Spleen (tissue), 11 donors: ENCODE data around the gene PPIA. TPM values are rescaled to one million over a fixed set of nuclear protein-coding genes. Genes with fewer than 3 reads are reported as not detected.

Experiments
- DNase-seq: peaks from one replicate; pipeline ENCODE4 v3.0.0-alpha.2; 2020
- H3K27ac ChIP-seq, 8 donors: fragments of 200-600 bp; sonication (generic) in 7 of 8; 1 replicate in 4 of 8; 2 replicates in 4 of 8; pipeline versions ENCODE4 v1.5.0 to v1.8.0; 2016 to 2021; ENCODE audit warnings: inconsistent platforms in 4 of 8, mild to moderate bottlenecking in 4 of 8, moderate library complexity in 1 of 8
- H3K27me3 ChIP-seq, 7 donors: fragments of 200-600 bp; sonication (generic) in 6 of 7; replicated peaks in 1 of 7; 1 replicate in 4 of 7; 2 replicates in 3 of 7; pipeline versions ENCODE4 v1.5.0 to v1.8.0; 2016 to 2021; ENCODE audit warnings: inconsistent platforms in 3 of 7, mild to moderate bottlenecking in 1 of 7
- H3K36me3 ChIP-seq, 6 donors: fragments of 200-600 bp; sonication (generic) in 5 of 6; 1 replicate in 4 of 6; 2 replicates in 2 of 6; pipeline versions ENCODE4 v1.5.0 to v1.8.0; 2016 to 2021; ENCODE audit warnings: inconsistent platforms in 2 of 6
- H3K4me1 ChIP-seq, 6 donors: fragments of 200-600 bp; sonication (generic) in 5 of 6; 1 replicate in 3 of 6; 2 replicates in 3 of 6; pipeline versions ENCODE4 v1.5.0 to v1.8.0; 2016 to 2021; ENCODE audit warnings: inconsistent platforms in 3 of 6
- H3K4me3 ChIP-seq, 8 donors: fragments of 200-600 bp; sonication (generic) in 7 of 8; 1 replicate in 4 of 8; 2 replicates in 4 of 8; pipeline versions ENCODE4 v1.5.0 to v1.8.0; 2016 to 2021; ENCODE audit warnings: inconsistent platforms in 4 of 8, mild to moderate bottlenecking in 4 of 8, moderate library complexity in 2 of 8
- H3K9me3 ChIP-seq, 8 donors: fragments of 200-600 bp; sonication (generic) in 7 of 8; 1 replicate in 4 of 8; 2 replicates in 4 of 8; pipeline versions ENCODE4 v1.5.0 to v1.8.0; 2016 to 2021; ENCODE audit warnings: inconsistent platforms in 4 of 8
- CTCF ChIP-seq, 11 experiments: fragments of 200-600 bp in 7 of 11; fragments of 450-650 bp in 4 of 11; sonication (generic) in 4 of 11; IDR thresholded peaks in 8 of 11; conservative IDR thresholded peaks in 3 of 11; 1 replicate in 7 of 11; 2 replicates in 4 of 11; pipeline versions ENCODE4 v1.4.0 to v1.8.0; 2016 to 2021; ENCODE audit warnings: antibody characterized with exemption in 11 of 11, inconsistent platforms in 4 of 11, mild to moderate bottlenecking in 1 of 11
- POLR2A ChIP-seq, 3 donors: fragments of 450-650 bp; IDR thresholded peaks; one replicate each; pipeline ENCODE4 v1.5.1; 2017; ENCODE audit warnings: antibody characterized with exemption in 3 of 3, mild to moderate bottlenecking in 1 of 3
- POLR2AphosphoS5 ChIP-seq, 3 donors: sonication (generic); formaldehyde crosslinking; IDR thresholded peaks; one replicate each; pipeline ENCODE4 v1.5.1; 2017; ENCODE audit warnings: antibody characterized with exemption in 3 of 3
- WGBS, 5 donors: extraction: QIAGEN DNeasy Blood & Tissue Kit in 3 of 5; methylation state at CpG; one replicate each; pipeline versions ENCODE4 v1.1.5 to v1.1.7; 2013 to 2018; 5-methylcytosine and 5-hydroxymethylcytosine counted together
- intact Hi-C: fragments of 100-400 bp; cut with DNase I; formaldehyde crosslinking; loops from one replicate; pipeline ENCODE4 v1.15.0; 2023; ENCODE audit warnings: low total_unique reads
- polyA plus RNA-seq, 3 donors: library from polyadenylated mRNA; stranded (reverse); fragments of 200-250 nt; gene quantifications; one replicate each; pipeline ENCODE4 v1.2.1, GENCODE V29; 2013
- total RNA-seq, 7 donors: library from RNA; depleted of rRNA in 3 of 7; stranded (reverse); fragments of >200 nt in 3 of 7; fragmentation: NEBNext Ultra II Directional in 4 of 7; extraction: Animal tissue kit (Norgen Biotek cat#: 25700) in 4 of 7; gene quantifications; one replicate each; pipeline versions ENCODE4 v1.1.0 to v1.2.1, GENCODE V29; 2016 to 2021
- donor health status: healthy with polysubstance abuse.
- donor health status: DM: no; HTN: no; CAD: no; lungs with moderate emphysema.
- donor health status: DM: no; HTN: no; CAD: no.
- donor health status: Bipolar disorder and iron deficiency.
- donor health status: healthy.
- donor health status: DM: no; HTN: no; CAD: no.
- donor health status: DM: yes; HTN: yes; CAD: no.

PPIA gene
- total and polyA plus RNA-seq, 10 donors = 877 to 3,651 (median 1,259) TPM

- Histone ChIP-seq H3K36me3 (no peaks in the 10 kb centered on the region), H3K4me1 (no peaks in the 10 kb centered on the region), H3K4me3 (no peak overlapping the region), H3K27ac (no peak overlapping the region), H3K9me3 (no peaks in the 10 kb centered on the region), H3K27me3 (no peaks in the 10 kb centered on the region)
- WGBS, 5 donors = 80 to 97% (median 88%) methylated on average over 2 of the region's 2 CpGs
- no peak for DNase-seq
- intact Hi-C loops = no loop called here
- TF ChIP-seq CTCF (IDR thresholded peaks at IDR 0.05 in 8 of 11, conservative IDR thresholded peaks at IDR 0.05 in 3 of 11) = no peak
- TF ChIP-seq POLR2AphosphoS5 (IDR thresholded peaks at IDR 0.05) = no peak
- no peak for TF ChIP-seq POLR2A (IDR thresholded peaks at IDR 0.05)
Observed at GRCh38 chr7:44814919-44815318, 18.4 kb downstream of the PPIA start.

GRCh38 chr7:44819292-44819691 lies 22.8 kb downstream of the PPIA start:
- Histone ChIP-seq H3K4me1 (no peaks in the 10 kb centered on the region), H3K27me3 (no peaks in the 10 kb centered on the region), H3K27ac (no peak overlapping the region), H3K4me3 (no peak overlapping the region), H3K9me3 (no peaks in the 10 kb centered on the region), H3K36me3 (no peaks in the 10 kb centered on the region)
- intact Hi-C loops = no loop called here
- TF ChIP-seq POLR2AphosphoS5 (IDR thresholded peaks at IDR 0.05) (no peak), POLR2A (IDR thresholded peaks at IDR 0.05) (no peak), CTCF (IDR thresholded peaks at IDR 0.05 in 8 of 11, conservative IDR thresholded peaks at IDR 0.05 in 3 of 11) (no peak)
- no peak for DNase-seq
- 75 to 88% (median 80%) methylated on average over 2 of the region's 2 CpGs for WGBS, 5 donors

- TF ChIP-seq POLR2AphosphoS5 (IDR thresholded peaks at IDR 0.05) = no peak
- TF ChIP-seq CTCF (IDR thresholded peaks at IDR 0.05 in 8 of 11, conservative IDR thresholded peaks at IDR 0.05 in 3 of 11) = no peak
- no peak for TF ChIP-seq POLR2A (IDR thresholded peaks at IDR 0.05)
- no peak for DNase-seq
- 81 to 84% (median 82%) methylated on average over 5 of the region's 5 CpGs for WGBS, 5 donors
- no peak overlapping the region for H3K4me3 ChIP-seq
- intact Hi-C loops = no loop called here
- peaks cover 0 to 19% (median 0%) of the 10 kb centered on the region in 6 donors for H3K4me1 ChIP-seq
- peaks cover 0 to 35% (median 6%) of the 10 kb centered on the region in 6 donors for H3K36me3 ChIP-seq
- H3K27ac ChIP-seq = no peak overlapping the region
- no peaks in the 10 kb centered on the region for H3K27me3 ChIP-seq
- H3K9me3 ChIP-seq = no peaks in the 10 kb centered on the region
Observed at GRCh38 chr7:44823255-44823781, 26.8 kb downstream of the PPIA start.

- Histone ChIP-seq H3K4me1 (peaks cover 0 to 19% (median 0%) of the 10 kb centered on the region in 6 donors), H3K4me3 (no peak overlapping the region), H3K27ac (peak overlapping the region in 3 of 8 donors; percentile 8 to 50 (median 30)), H3K27me3 (no peaks in the 10 kb centered on the region), H3K9me3 (no peaks in the 10 kb centered on the region), H3K36me3 (peaks cover 0 to 52% (median 22%) of the 10 kb centered on the region in 6 donors)
- no peak for TF ChIP-seq POLR2AphosphoS5 (IDR thresholded peaks at IDR 0.05)
- DNase-seq = peak; percentile 44
- intact Hi-C loops = no loop called here
- WGBS, 5 donors = 61 to 80% (median 71%) methylated on average over 2 of the region's 2 CpGs
Observed at GRCh38 chr7:44824894-44825526, 28.5 kb downstream of the PPIA start.
